CD4-positive, alpha-beta T cell treated with Interleukin-10 for 1 hour (primary cell): Measurements from ENCODE around the gene BST2.
"Not testable (repeated sequence)": the region's sequence is repeated elsewhere in the genome, so short reads cannot be mapped to it uniquely, and the experiment has no call there.

Source experiments
- DNase-seq: peaks from one replicate; pipeline ENCODE4 v3.0.0-alpha.2; 2020

Gene BST2

GRCh38 chr19:17385878-17386611, 19.4 kb downstream of the BST2 start:
- peak; percentile 61 for DNase-seq

- no peak for DNase-seq
Measured at GRCh38 chr19:17380426-17381138, 24.8 kb downstream of the BST2 start.

- no peak for DNase-seq
Measured at GRCh38 chr19:17379221-17379631, 26.2 kb downstream of the BST2 start.

- no peak for DNase-seq
Measured at GRCh38 chr19:17378271-17378670, 27.2 kb downstream of the BST2 start.

- no peak for DNase-seq
Measured at GRCh38 chr19:17376935-17377600, 28.4 kb downstream of the BST2 start, which contains the start of gene PLVAP. TSS of gene PLVAP (minus strand) at chr19:17377342. CDS start at chr19:17377288, 54 bp downstream.

- DNase-seq: no peak
Measured at GRCh38 chr19:17370026-17370587, 35.3 kb downstream of the BST2 start.

GRCh38 chr19:17365361-17365760, 40.1 kb downstream of the BST2 start:
- no peak for DNase-seq

- not testable (repeated sequence) for DNase-seq
Measured at GRCh38 chr19:17363852-17364605, 41.4 kb downstream of the BST2 start.

- no peak for DNase-seq
Measured at GRCh38 chr19:17359905-17360800, 45.3 kb downstream of the BST2 start.

- no peak for DNase-seq
Measured at GRCh38 chr19:17358395-17358794, 47.0 kb downstream of the BST2 start.

- no peak for DNase-seq
Measured at GRCh38 chr19:17357724-17358123, 47.7 kb downstream of the BST2 start.

GRCh38 chr19:17357078-17357666, 48.3 kb downstream of the BST2 start:
- no peak for DNase-seq

- DNase-seq: no peak
Measured at GRCh38 chr19:17353386-17353785, 52.0 kb downstream of the BST2 start.
